Gastrocnemius medialis (tissue), 4 donors: ENCODE data around the gene NDUFA11. TPM values are rescaled to one million over a fixed set of nuclear protein-coding genes. Genes with fewer than 3 reads are reported as not detected.
"Not testable (repeated sequence)": the region's sequence is repeated elsewhere in the genome, so short reads cannot be mapped to it uniquely, and the experiment has no call there.

ENCODE experiments used
- ATAC-seq, 2 donors: fragments of 150-250 bp; one replicate each; pipeline ENCODE4 v1.9.1; 2016
- DNase-seq, 2 donors: peaks; one replicate each; pipeline ENCODE4 v3.0.0-alpha.2; 2019
- H3K27ac ChIP-seq, 4 donors: fragments of 200-600 bp; sonication (generic); 1 replicate in 1 of 4; 2 replicates in 3 of 4; pipeline ENCODE4 v1.5.1; 2016 to 2018; ENCODE audit warnings: mild to moderate bottlenecking in 2 of 4, moderate library complexity in 1 of 4
- H3K27me3 ChIP-seq, 3 donors: fragments of 200-600 bp; sonication (generic) in 2 of 3; 1 replicate in 1 of 3; 2 replicates in 2 of 3; pipeline versions ENCODE4 v1.5.1 to v1.6.0; 2016 to 2019; ENCODE audit warnings: mild to moderate bottlenecking in 1 of 3, moderate library complexity in 1 of 3
- H3K36me3 ChIP-seq, 2 donors: fragments of 200-600 bp; sonication (generic) in 1 of 2; one replicate each; pipeline ENCODE4 v1.5.1; 2017 to 2018
- H3K4me1 ChIP-seq, 2 donors: fragments of 200-600 bp; sonication (generic) in 1 of 2; one replicate each; pipeline ENCODE4 v1.5.1; 2016 to 2017; ENCODE audit warnings: mild to moderate bottlenecking in 2 of 2
- H3K4me3 ChIP-seq, 4 donors: fragments of 200-600 bp; sonication (generic) in 3 of 4; 1 replicate in 1 of 4; 2 replicates in 3 of 4; pipeline ENCODE4 v1.5.1; 2016 to 2019; ENCODE audit warnings: mild to moderate bottlenecking in 2 of 4
- H3K9me3 ChIP-seq, 3 donors: fragments of 200-600 bp; sonication (generic) in 2 of 3; 1 replicate in 1 of 3; 2 replicates in 2 of 3; pipeline ENCODE4 v1.5.1; 2016 to 2019
- POLR2A ChIP-seq, 2 donors: fragments of 450-650 bp; IDR thresholded peaks; one replicate each; pipeline ENCODE4 v1.6.1; 2017; ENCODE audit warnings: antibody characterized with exemption in 2 of 2, mild to moderate bottlenecking in 2 of 2, moderate library complexity in 2 of 2
- in situ Hi-C, 4 donors: fragments of 200-750 bp; cut with MboI; loops; one replicate each; pipeline versions ENCODE4 v1.15.0 to v1.8.0; 2017; ENCODE audit warnings: low sequenced_read_pairs in 4 of 4
- intact Hi-C: fragments of 100-400 bp; cut with DNase I; formaldehyde crosslinking; loops from one replicate; pipeline ENCODE4 v1.15.1; 2023; ENCODE audit warnings: low total_unique reads
- total RNA-seq, 4 donors: library from RNA; depleted of rRNA; stranded (reverse); fragments of >200 nt; gene quantifications; one replicate each; pipeline versions ENCODE4 v1.1.0 to v1.2.3, GENCODE V29; 2016
- TF ChIP-seq, protein P1 (sequence below), 5 experiments: fragments of 450-650 bp in 3 of 5; fragments of 200-600 bp in 2 of 5; sonication (generic) in 2 of 5; IDR thresholded peaks in 4 of 5; conservative IDR thresholded peaks in 1 of 5; 1 replicate in 4 of 5; 2 replicates in 1 of 5; pipeline ENCODE4 v1.5.1; 2016 to 2019; ENCODE audit warnings: antibody characterized with exemption in 5 of 5, mild to moderate bottlenecking in 3 of 5, moderate library complexity in 3 of 5

Gene NDUFA11
- total RNA-seq, 4 donors from 2014 or later, result 190 to 349 (median 221) TPM

DNA sequence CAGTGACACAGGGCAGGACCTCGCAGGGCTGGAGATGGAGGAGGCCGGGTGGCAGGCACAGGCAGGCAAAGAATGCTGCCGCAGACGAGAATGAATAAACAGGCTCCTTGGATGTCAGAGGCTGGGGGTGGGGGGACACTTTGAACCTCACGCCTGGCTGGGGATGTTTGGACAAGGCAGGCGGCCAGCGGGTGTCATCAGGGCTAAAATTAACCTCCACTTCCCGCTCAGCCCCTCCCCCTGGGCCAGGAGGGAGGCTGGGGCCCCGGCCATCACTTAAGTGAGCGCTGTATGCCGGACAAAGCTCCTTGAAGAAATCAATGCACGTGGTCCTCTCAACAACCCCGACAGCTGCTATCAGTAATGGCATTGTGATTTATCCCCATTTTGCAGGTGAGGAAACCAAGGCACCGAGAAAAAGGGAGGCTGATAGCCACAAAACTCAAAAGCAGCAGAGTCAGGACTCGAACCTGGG, 22.9 kb downstream of the NDUFA11 start:
- Histone ChIP-seq H3K27me3 (peaks cover 0 to 20% (median 5%) of the 10 kb centered on the region in 3 donors), H3K4me1 (peaks cover 8 to 9% of the 10 kb centered on the region in 2 donors), H3K9me3 (no peaks in the 10 kb centered on the region), H3K36me3 (no peaks in the 10 kb centered on the region), H3K27ac (no peak overlapping the region), H3K4me3 (no peak overlapping the region)
- intact Hi-C loops (no loop called here), in situ Hi-C loops (no loop called here)
- TF ChIP-seq, protein P1, sequence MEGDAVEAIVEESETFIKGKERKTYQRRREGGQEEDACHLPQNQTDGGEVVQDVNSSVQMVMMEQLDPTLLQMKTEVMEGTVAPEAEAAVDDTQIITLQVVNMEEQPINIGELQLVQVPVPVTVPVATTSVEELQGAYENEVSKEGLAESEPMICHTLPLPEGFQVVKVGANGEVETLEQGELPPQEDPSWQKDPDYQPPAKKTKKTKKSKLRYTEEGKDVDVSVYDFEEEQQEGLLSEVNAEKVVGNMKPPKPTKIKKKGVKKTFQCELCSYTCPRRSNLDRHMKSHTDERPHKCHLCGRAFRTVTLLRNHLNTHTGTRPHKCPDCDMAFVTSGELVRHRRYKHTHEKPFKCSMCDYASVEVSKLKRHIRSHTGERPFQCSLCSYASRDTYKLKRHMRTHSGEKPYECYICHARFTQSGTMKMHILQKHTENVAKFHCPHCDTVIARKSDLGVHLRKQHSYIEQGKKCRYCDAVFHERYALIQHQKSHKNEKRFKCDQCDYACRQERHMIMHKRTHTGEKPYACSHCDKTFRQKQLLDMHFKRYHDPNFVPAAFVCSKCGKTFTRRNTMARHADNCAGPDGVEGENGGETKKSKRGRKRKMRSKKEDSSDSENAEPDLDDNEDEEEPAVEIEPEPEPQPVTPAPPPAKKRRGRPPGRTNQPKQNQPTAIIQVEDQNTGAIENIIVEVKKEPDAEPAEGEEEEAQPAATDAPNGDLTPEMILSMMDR (IDR thresholded peaks at IDR 0.05 in 4 of 5, conservative IDR thresholded peaks at IDR 0.05 in 1 of 5), result no peak
- TF ChIP-seq POLR2A (IDR thresholded peaks at IDR 0.05), result no peak
- DNase-seq (peak in 1 of 2 donors; percentile 12), ATAC-seq (peak; percentile 44 to 52)

DNA sequence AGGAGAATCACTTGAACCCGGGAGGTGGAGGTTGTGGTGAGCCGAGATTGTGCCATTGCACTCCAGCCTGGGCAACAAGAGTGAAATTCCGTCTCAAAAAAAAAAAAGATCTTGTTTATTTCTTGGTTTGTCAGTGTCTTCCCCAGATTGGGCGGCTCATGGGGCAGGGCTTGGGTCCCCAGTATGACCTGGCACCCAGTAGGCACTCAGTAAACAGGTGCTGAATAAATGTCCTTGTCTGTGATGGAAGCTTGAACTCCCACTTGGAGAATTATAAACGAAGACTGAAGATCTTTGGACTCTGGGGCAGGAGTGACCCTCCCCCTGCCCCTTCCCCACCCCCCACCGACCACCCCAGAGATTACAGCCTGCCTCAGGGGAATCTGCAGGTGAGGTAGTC, 23.4 kb downstream of the NDUFA11 start:
- peaks cover 0 to 20% (median 5%) of the 10 kb centered on the region in 3 donors for H3K27me3 ChIP-seq
- TF ChIP-seq POLR2A (IDR thresholded peaks at IDR 0.05), result no peak
- TF ChIP-seq, protein P1 (IDR thresholded peaks at IDR 0.05 in 4 of 5, conservative IDR thresholded peaks at IDR 0.05 in 1 of 5), result no peak
- no peaks in the 10 kb centered on the region for H3K36me3 ChIP-seq
- no peak overlapping the region for H3K27ac ChIP-seq
- intact Hi-C loops (no loop called here), in situ Hi-C loops (no loop called here)
- no peak for ATAC-seq
- no peak for DNase-seq
- no peak overlapping the region for H3K4me3 ChIP-seq
- peaks cover 8 to 9% of the 10 kb centered on the region in 2 donors for H3K4me1 ChIP-seq
- H3K9me3 ChIP-seq, result no peaks in the 10 kb centered on the region

DNA sequence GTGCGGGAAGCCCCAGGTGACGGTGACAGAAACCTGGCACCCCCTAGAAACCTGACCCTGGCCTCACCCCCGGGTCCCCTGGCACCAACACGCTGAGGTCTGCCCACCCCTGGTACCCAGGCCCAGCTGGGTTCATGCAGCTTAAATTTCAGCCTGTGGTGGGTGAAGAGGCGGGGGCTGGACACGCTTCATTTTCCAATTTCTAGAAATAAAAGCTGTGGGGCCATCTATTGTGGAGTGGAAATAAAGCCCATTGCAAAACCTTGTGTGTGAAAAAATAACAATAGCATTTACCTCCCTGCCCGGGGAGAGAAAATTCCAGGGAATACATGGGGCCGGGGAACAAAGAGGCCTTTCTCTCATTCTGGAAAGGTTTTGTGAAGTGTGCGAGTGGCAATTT, 25.7 kb downstream of the NDUFA11 start:
- H3K4me1 ChIP-seq, result peaks cover 8 to 9% of the 10 kb centered on the region in 2 donors
- H3K36me3 ChIP-seq, result no peaks in the 10 kb centered on the region
- no peak overlapping the region for H3K27ac ChIP-seq
- intact Hi-C loops, result no loop called here
- no peak overlapping the region for H3K4me3 ChIP-seq
- ATAC-seq, result no peak
- no peak for TF ChIP-seq POLR2A (IDR thresholded peaks at IDR 0.05)
- TF ChIP-seq, protein P1 (IDR thresholded peaks at IDR 0.05 in 4 of 5, conservative IDR thresholded peaks at IDR 0.05 in 1 of 5), result no peak
- no peak for DNase-seq
- in situ Hi-C loops, result no loop called here
- no peaks in the 10 kb centered on the region for H3K9me3 ChIP-seq
- H3K27me3 ChIP-seq, result peaks cover 0 to 20% (median 5%) of the 10 kb centered on the region in 3 donors

DNA sequence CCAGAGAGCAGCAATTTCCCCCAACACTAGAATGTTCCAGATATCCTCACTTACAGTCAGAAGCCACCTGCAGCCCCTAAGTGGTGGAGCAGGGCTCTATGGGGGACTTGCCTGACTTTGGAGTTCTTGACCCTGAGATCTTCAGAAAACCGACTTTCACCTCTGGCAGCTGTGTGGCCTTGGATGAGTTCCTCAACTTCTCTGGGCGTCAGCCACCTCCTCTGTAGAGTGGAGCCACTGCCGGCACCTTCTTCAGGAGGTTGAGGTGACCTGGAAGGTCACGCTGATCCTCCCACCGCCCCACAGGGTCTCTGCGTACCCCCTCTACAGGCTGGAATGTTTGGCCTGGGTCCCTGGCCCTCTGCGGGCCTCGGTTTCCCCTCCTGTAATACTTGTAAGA, 26.2 kb downstream of the NDUFA11 start:
- ATAC-seq, result no peak
- H3K36me3 ChIP-seq, result no peaks in the 10 kb centered on the region
- DNase-seq, result no peak
- H3K27ac ChIP-seq, result no peak overlapping the region
- in situ Hi-C loops (no loop called here), intact Hi-C loops (no loop called here)
- peaks cover 0 to 20% (median 5%) of the 10 kb centered on the region in 3 donors for H3K27me3 ChIP-seq
- H3K4me1 ChIP-seq, result peaks cover 8 to 9% of the 10 kb centered on the region in 2 donors
- H3K4me3 ChIP-seq, result no peak overlapping the region
- no peaks in the 10 kb centered on the region for H3K9me3 ChIP-seq
- TF ChIP-seq POLR2A (IDR thresholded peaks at IDR 0.05), result no peak
- TF ChIP-seq, protein P1 (IDR thresholded peaks at IDR 0.05 in 4 of 5, conservative IDR thresholded peaks at IDR 0.05 in 1 of 5), result no peak

DNA sequence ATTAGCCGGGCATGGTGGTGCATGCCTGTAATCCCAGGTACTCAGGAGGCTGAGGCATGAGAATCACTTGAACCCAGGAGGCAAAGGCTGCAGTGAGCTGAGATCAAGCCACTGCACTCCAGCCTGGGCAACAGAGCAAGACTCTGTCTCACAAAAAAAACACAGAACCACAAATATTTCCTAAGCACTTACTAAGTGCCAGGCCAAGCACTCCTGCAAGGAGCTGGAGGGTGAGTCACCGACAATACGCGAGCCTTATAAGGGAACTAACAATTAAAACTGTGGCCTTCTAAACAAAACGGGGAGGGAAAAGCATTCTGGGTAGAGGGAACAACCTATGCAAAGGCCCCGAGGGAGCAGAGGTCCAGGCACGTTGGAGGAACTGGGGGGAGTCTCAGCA, 29.1 kb downstream of the NDUFA11 start:
- H3K27me3 ChIP-seq, result peaks cover 0 to 20% (median 4%) of the 10 kb centered on the region in 3 donors
- intact Hi-C loops, H3K27ac ChIP-seq, H3K4me1 ChIP-seq, in situ Hi-C loops, H3K9me3 ChIP-seq, ATAC-seq, H3K36me3 ChIP-seq, DNase-seq, H3K4me3 ChIP-seq: not testable (repeated sequence)
